Activated CD4-positive, alpha-beta memory T cell treated with anti-CD3 and anti-CD28 coated beads for 36 hours (primary cell): Measurements from ENCODE around the gene LDHA. TPM values are rescaled to one million over a fixed set of nuclear protein-coding genes. Genes with fewer than 3 reads are reported as not detected.

Experiments used
- CTCF ChIA-PET: fragments of 350-600 bp; sonication (Branson Sonifier 250); formaldehyde crosslinking; loops from one replicate; lab custom pipeline; 2021; ENCODE audit warnings: antibody characterized with exemption, inconsistent platforms; lab: Charles Lee
- POLR2A ChIA-PET: fragments of 350-600 bp; sonication (Branson Sonifier 250); formaldehyde crosslinking; loops from one replicate; lab custom pipeline; 2021; ENCODE audit warnings: antibody characterized with exemption; lab: Charles Lee
- DNase-seq: peaks from one replicate; pipeline ENCODE4 v3.0.0-alpha.2; 2020
- H3K27ac Mint-ChIP-seq: one replicate; pipeline ENCODE4 v1.8.0; 2021; ENCODE audit warnings: mixed read lengths
- H3K27me3 Mint-ChIP-seq: one replicate; pipeline ENCODE4 v1.8.0; 2021; ENCODE audit warnings: mixed read lengths
- H3K36me3 Mint-ChIP-seq: one replicate; pipeline ENCODE4 v1.8.0; 2021; ENCODE audit warnings: mixed read lengths
- H3K4me1 Mint-ChIP-seq: one replicate; pipeline ENCODE4 v1.8.0; 2021; ENCODE audit warnings: low read depth, mixed read lengths
- H3K4me3 Mint-ChIP-seq: one replicate; pipeline ENCODE4 v1.8.0; 2021; ENCODE audit warnings: mild to moderate bottlenecking, mixed read lengths
- H3K9me3 Mint-ChIP-seq: one replicate; pipeline ENCODE4 v1.8.0; 2021; ENCODE audit warnings: mixed read lengths
- intact Hi-C: fragments of 100-400 bp; cut with micrococcal nuclease; formaldehyde crosslinking; loops from one replicate; pipeline ENCODE4 v1.15.1; 2023
- total RNA-seq, 2 experiments: library from RNA; stranded (reverse); gene quantifications; one replicate each; pipeline ENCODE4 v1.2.3, GENCODE V29; 2021

LDHA gene
- total RNA-seq, 2 experiments from 2014 or later, result 1,556 to 1,579 TPM

DNA sequence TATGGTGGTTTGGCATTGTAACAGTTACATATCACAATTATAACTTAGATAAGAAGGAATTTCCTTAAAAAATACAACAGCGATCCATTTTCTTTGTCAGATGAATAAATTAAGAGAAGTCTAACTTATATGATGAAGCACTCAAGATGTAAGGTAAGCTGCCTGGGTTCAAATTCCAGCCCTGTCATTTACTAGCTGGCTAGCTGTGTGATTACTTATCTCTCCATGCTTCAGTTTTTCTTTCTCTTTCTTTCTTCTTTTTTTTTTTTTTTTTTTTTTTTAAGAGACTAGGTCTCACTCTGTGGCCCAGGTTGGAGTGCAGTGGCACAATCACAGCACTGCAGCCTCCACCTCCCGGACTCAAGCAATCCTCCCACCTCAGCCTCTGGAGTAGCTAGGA lies 22.2 kb upstream of the LDHA start:
- CTCF ChIA-PET, result interaction anchor here (0.6 kb wide), 1 partner anchor 53 kb away, joined by 4 read pairs; no protein-coding TSS in a partner anchor
- no peak overlapping the region for H3K27ac Mint-ChIP-seq
- no peak for DNase-seq
- H3K27me3 Mint-ChIP-seq, result no peaks in the 10 kb centered on the region
- intact Hi-C loops, result no loop called here
- POLR2A ChIA-PET, result interaction anchor here (0.8 to 1.1 kb wide), 3 partner anchors 22 to 41 kb away, joined by 3 to 5 read pairs (median 3); partner anchors contain the start of gene LDHA
- peaks cover 4% of the 10 kb centered on the region for H3K4me1 Mint-ChIP-seq
- peaks cover 2% of the 10 kb centered on the region for H3K36me3 Mint-ChIP-seq
- H3K4me3 Mint-ChIP-seq, result no peak overlapping the region
- H3K9me3 Mint-ChIP-seq, result no peaks in the 10 kb centered on the region

GRCh38 chr11:18374956-18375355 lies 19.4 kb upstream of the LDHA start:
- H3K27ac Mint-ChIP-seq, result no peak overlapping the region
- H3K27me3 Mint-ChIP-seq, result no peaks in the 10 kb centered on the region
- no peaks in the 10 kb centered on the region for H3K9me3 Mint-ChIP-seq
- ChIA-PET CTCF (no interaction called here), POLR2A (interaction anchor here (1.1 kb wide), 1 partner anchor 8 kb away, joined by 3 read pairs; no protein-coding TSS in a partner anchor)
- H3K36me3 Mint-ChIP-seq, result no peaks in the 10 kb centered on the region
- no peak overlapping the region for H3K4me3 Mint-ChIP-seq
- H3K4me1 Mint-ChIP-seq, result no peaks in the 10 kb centered on the region
- DNase-seq, result no peak
- intact Hi-C loops, result no loop called here

- ChIA-PET CTCF (no interaction called here), POLR2A (interaction anchor here (1.1 kb wide), 1 partner anchor 7 kb away, joined by 3 read pairs; no protein-coding TSS in a partner anchor)
- H3K36me3 Mint-ChIP-seq, result no peaks in the 10 kb centered on the region
- intact Hi-C loops, result no loop called here
- H3K27me3 Mint-ChIP-seq, result no peaks in the 10 kb centered on the region
- no peak overlapping the region for H3K4me3 Mint-ChIP-seq
- DNase-seq, result no peak
- no peak overlapping the region for H3K27ac Mint-ChIP-seq
- H3K9me3 Mint-ChIP-seq, result no peaks in the 10 kb centered on the region
- H3K4me1 Mint-ChIP-seq, result no peaks in the 10 kb centered on the region
Measured at GRCh38 chr11:18375941-18376340, 18.4 kb upstream of the LDHA start.

DNA sequence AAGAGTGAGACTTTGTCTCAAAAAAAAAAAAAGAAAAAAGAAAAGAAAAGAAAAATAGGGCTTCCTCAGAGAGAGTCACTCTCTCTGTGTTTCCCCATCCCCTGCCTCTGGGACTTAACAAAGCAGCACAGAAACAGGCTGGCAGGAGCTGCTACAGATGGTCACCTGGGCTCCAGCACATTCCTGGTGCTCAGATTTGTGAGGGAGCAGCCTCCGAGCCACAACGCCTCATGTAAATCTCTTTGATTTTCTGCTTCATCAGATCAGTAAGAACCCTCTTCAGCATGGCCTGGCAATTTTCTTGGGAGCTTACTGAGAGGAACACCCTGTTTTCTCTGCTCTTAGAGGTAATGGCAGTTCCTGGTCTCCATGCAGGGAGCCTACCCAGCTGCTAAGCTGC lies 15.2 kb upstream of the LDHA start:
- Mint-ChIP-seq H3K27me3 (no peaks in the 10 kb centered on the region), H3K4me1 (peaks cover 14% of the 10 kb centered on the region), H3K9me3 (no peaks in the 10 kb centered on the region), H3K4me3 (no peak overlapping the region), H3K36me3 (no peaks in the 10 kb centered on the region), H3K27ac (no peak overlapping the region)
- no peak for DNase-seq
- CTCF ChIA-PET, result interaction anchor here (0.8 kb wide), 1 partner anchor 44 kb away, joined by 3 read pairs; no protein-coding TSS in a partner anchor
- intact Hi-C loops, result no loop called here
- POLR2A ChIA-PET, result no interaction called here

- ChIA-PET POLR2A (interaction anchor here (0.7 to 4.9 kb wide), 14 partner anchors 8 to 277 kb away, joined by 3 to 175 read pairs (median 4); partner anchors contain the start of genes GTF2H1, HPS5, LDHA and SAAL1), CTCF (interaction anchor here (0.7 to 2.3 kb wide), 6 partner anchors 11 to 381 kb away, joined by 3 to 38 read pairs (median 4); partner anchors contain the start of gene LDHA)
- DNase-seq, result peak; percentile 92
- Mint-ChIP-seq H3K4me1 (peaks cover 43% of the 10 kb centered on the region), H3K36me3 (no peaks in the 10 kb centered on the region), H3K4me3 (peak overlapping the region; percentile 59), H3K27me3 (no peaks in the 10 kb centered on the region), H3K27ac (peak overlapping the region; percentile 99), H3K9me3 (no peaks in the 10 kb centered on the region)
- intact Hi-C loops, result loop anchor here (1.0 to 5.0 kb wide), 4 partner anchors 11 to 371 kb away; partner anchors contain the start of genes GTF2H1, HPS5, LDHA and SERGEF
Measured at GRCh38 chr11:18383388-18384156, 10.8 kb upstream of the LDHA start.

- peaks cover 44% of the 10 kb centered on the region for H3K4me1 Mint-ChIP-seq
- peak overlapping the region; percentile 59 for H3K4me3 Mint-ChIP-seq
- no peaks in the 10 kb centered on the region for H3K9me3 Mint-ChIP-seq
- DNase-seq, result no peak
- H3K36me3 Mint-ChIP-seq, result no peaks in the 10 kb centered on the region
- ChIA-PET POLR2A (interaction anchor here (0.9 to 4.9 kb wide), 11 partner anchors 11 to 278 kb away, joined by 3 to 175 read pairs (median 4); partner anchors contain the start of genes GTF2H1, HPS5, LDHA and SAAL1), CTCF (interaction anchor here (0.7 to 2.3 kb wide), 7 partner anchors 10 to 403 kb away, joined by 3 to 38 read pairs (median 4); partner anchors contain the start of genes HPS5 and LDHA)
- no peaks in the 10 kb centered on the region for H3K27me3 Mint-ChIP-seq
- H3K27ac Mint-ChIP-seq, result peak overlapping the region; percentile 99
- intact Hi-C loops, result loop anchor here (1.0 to 5.0 kb wide), 3 partner anchors 10 to 372 kb away; partner anchors contain the start of genes GTF2H1, HPS5, LDHA and SERGEF
Measured at GRCh38 chr11:18384157-18384641, 10.2 kb upstream of the LDHA start.

- intact Hi-C loops, result loop anchor here (10.0 kb wide), 1 partner anchor 285 kb away; the partner anchor contains the start of gene SAAL1
- peaks cover 55% of the 10 kb centered on the region for H3K4me1 Mint-ChIP-seq
- no peaks in the 10 kb centered on the region for H3K9me3 Mint-ChIP-seq
- H3K36me3 Mint-ChIP-seq, result peaks cover 8% of the 10 kb centered on the region
- H3K27me3 Mint-ChIP-seq, result no peaks in the 10 kb centered on the region
- CTCF ChIA-PET, result interaction anchor here (0.5 kb wide), 1 partner anchor 32 kb away, joined by 3 read pairs; no protein-coding TSS in a partner anchor
- no peak overlapping the region for H3K27ac Mint-ChIP-seq
- POLR2A ChIA-PET, result no interaction called here
- no peak for DNase-seq
- no peak overlapping the region for H3K4me3 Mint-ChIP-seq
Measured at GRCh38 chr11:18390088-18390487, 4.3 kb upstream of the LDHA start.

DNA sequence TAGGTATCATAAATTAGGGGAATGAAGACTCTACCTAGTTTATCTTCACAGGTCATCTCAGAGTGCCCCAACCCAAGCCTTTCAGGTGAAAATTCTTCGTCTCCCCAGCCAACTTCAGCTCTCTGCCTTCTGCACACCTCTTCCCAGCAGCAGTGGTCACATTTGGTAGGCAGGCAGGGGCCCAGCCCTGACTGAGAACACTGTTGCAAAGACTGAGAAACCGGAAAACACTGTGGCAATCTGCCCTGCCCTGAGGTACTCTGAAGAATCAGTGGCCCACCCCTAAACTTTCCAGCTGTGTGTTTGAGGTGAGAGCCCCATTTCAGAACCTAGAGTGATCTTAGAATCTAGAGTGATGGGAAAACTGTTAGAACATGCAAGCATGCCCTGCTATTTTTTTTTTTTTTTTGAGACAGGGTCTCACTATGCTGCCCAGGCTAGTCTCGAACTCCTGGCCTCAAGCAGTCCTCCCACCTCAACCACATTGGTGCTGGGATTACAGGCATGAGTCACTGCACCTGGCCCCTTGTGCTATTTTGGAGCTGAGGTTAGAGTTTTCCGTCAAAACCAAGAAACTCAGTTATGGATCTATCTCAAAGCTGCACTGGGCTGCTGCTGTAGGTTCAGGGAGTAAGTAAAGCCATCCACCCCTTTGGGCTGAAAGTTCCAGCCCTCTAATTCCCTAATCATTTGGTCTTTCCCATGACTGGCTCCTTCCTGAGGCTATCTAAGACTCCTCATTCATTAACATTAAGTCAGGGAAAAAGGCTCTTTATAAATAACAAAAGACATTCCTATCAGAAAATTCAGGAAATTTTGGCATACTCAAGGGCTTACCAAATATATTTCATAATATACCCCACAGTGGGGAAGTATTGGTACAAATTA lies 1.7 kb upstream of the LDHA start:
- Mint-ChIP-seq H3K27me3 (no peaks in the 10 kb centered on the region), H3K27ac (peak overlapping the region; percentile 98), H3K36me3 (peaks cover 31% of the 10 kb centered on the region), H3K9me3 (no peaks in the 10 kb centered on the region), H3K4me3 (peak overlapping the region; percentile 32), H3K4me1 (peaks cover 49% of the 10 kb centered on the region)
- DNase-seq, result peak; percentile 39
- intact Hi-C loops, result loop anchor here (10.0 kb wide), 1 partner anchor 288 kb away; the partner anchor contains the start of gene SAAL1
- CTCF ChIA-PET, result interaction anchor here (1.1 to 4.8 kb wide), 2 partner anchors 9 to 278 kb away, joined by 8 to 38 read pairs; no protein-coding TSS in a partner anchor
- POLR2A ChIA-PET, result interaction anchor here (3.7 to 7.3 kb wide), 2 partner anchors 8 to 72 kb away, joined by 43 to 175 read pairs; partner anchors contain the start of genes GTF2H1 and HPS5

DNA sequence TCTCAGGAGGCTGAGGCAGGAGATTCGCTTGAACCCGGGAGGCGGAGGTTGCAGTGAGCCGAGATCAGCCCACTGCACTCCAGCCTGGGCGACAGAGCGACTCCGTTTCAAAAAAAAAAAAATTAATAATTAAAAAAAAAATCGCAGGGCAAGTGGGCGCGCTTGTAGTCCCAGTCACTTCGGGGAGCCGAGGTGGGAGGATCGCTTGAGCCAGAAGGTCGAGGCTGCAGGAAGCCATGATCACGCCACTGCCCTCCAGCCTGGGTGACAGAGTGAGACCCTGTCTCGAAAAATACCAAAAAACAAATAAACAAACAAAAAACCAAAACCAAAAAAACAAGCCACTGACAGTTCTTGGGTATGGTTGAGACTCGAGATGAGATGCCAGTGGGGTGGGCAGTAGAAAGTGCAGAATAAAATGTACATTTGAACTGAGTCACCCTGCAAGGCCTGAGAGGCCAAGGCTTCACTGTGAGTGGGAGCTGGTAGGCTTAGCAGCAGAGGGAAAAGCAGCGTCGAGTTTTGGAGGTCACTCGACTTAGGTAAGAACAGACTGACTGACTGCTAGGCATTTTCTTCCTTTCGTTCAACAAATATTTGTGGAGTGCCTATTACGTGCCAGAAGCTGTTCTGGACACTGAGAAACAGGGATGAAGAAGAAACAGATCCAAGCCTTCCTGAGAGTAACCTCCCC lies 635 bp upstream of the LDHA start:
- intact Hi-C loops, result loop anchor here (1.0 to 10.0 kb wide), 6 partner anchors 9 to 289 kb away; partner anchors contain the start of genes GTF2H1, HPS5, SAAL1 and SPTY2D1
- Mint-ChIP-seq H3K9me3 (no peaks in the 10 kb centered on the region), H3K27me3 (no peaks in the 10 kb centered on the region), H3K4me3 (peak overlapping the region; percentile 98), H3K4me1 (peaks cover 52% of the 10 kb centered on the region), H3K36me3 (peaks cover 40% of the 10 kb centered on the region), H3K27ac (peak overlapping the region; percentile 98)
- POLR2A ChIA-PET, result interaction anchor here (0.6 to 7.3 kb wide), 10 partner anchors 9 to 240 kb away, joined by 3 to 175 read pairs (median 8); partner anchors contain the start of genes GTF2H1, HPS5, SPTY2D1 and TSG101
- CTCF ChIA-PET, result interaction anchor here (1.2 to 4.8 kb wide), 4 partner anchors 10 to 150 kb away, joined by 4 to 38 read pairs (median 12); partner anchors contain the start of genes GTF2H1 and HPS5
- DNase-seq, result peak; percentile 56
